ENCODE results near the gene ATP2A3. TPM values are rescaled to one million over a fixed set of nuclear protein-coding genes. Genes with fewer than 3 reads are reported as not detected.
A peak's percentile ranks its signal among the peaks of the same experiment; 100 is the strongest.

Gene ATP2A3
- total RNA-seq, 1 experiment from 2014 or later, result 3.3 TPM

GRCh38 chr17:3909257-3909656 lies 55.0 kb downstream of the ATP2A3 start:
- ChIA-PET POLR2A (ENCODE audit: unreplicated experiment) (no interaction called here), CTCF (interaction anchor here (0.7 kb wide), 1 partner anchor 63 kb away, joined by 3 read pairs; the partner anchor contains the start of gene NCBP3)
- Histone ChIP-seq H3K9me3 (ENCODE audit: low read length) (no peaks in the 10 kb centered on the region), H3K9me2 (replicated peaks; ENCODE audit: low read length) (no peaks in the 10 kb centered on the region), H2AFZ (ENCODE audit: low read length) (no peak overlapping the region), H3K4me2 (ENCODE audit: low read length) (no peak overlapping the region), H3F3A (ENCODE audit: low read length, unreplicated experiment) (no peaks in the 10 kb centered on the region), H3K4me3 (ENCODE audit: low read length) (no peak overlapping the region), H3K79me2 (ENCODE audit: low read length) (no peaks in the 10 kb centered on the region), H4K20me1 (ENCODE audit: low read length) (no peaks in the 10 kb centered on the region), H3K27ac (ENCODE audit: low read length) (no peak overlapping the region), H3K9ac (ENCODE audit: low read length) (no peak overlapping the region), H3K4me1 (ENCODE audit: insufficient read depth, low read length) (no peaks in the 10 kb centered on the region), H3K36me3 (ENCODE audit: low read depth, low read length) (no peaks in the 10 kb centered on the region), H3K27me3 (ENCODE audit: low read length) (no peaks in the 10 kb centered on the region)
- DNase-seq, result no peak
- no TSS peak for BruUV-seq (replicated peaks)
- TF ChIP-seq EZH2phosphoT487 (IDR thresholded peaks at IDR 0.05; ENCODE audit: borderline replicate concordance, low read length) (no peak), CTCF (conservative IDR thresholded peaks at IDR 0.05; ENCODE audit: low read depth, low read length) (no peak), EZH2 (IDR thresholded peaks at IDR 0.05; ENCODE audit: low read length, unreplicated experiment) (no peak)
- ATAC-seq, result no peak
- intact Hi-C loops (cut with micrococcal nuclease), result no loop called here

- H3K9me2 ChIP-seq (replicated peaks; ENCODE audit: low read length), result no peaks in the 10 kb centered on the region
- POLR2A ChIA-PET (ENCODE audit: unreplicated experiment), result no interaction called here
- CTCF ChIA-PET, result interaction anchor here (0.6 kb wide), 2 partner anchors 70 to 301 kb away, joined by 3 to 4 read pairs; no protein-coding TSS in a partner anchor
- H4K20me1 ChIP-seq (ENCODE audit: low read length), result no peaks in the 10 kb centered on the region
- H2AFZ ChIP-seq (ENCODE audit: low read length), result no peak overlapping the region
- intact Hi-C loops (cut with micrococcal nuclease), result loop anchor here (1.0 kb wide), 1 partner anchor 44 kb away; no protein-coding TSS in a partner anchor
- no peak overlapping the region for H3K27ac ChIP-seq (ENCODE audit: low read length)
- H3K79me2 ChIP-seq (ENCODE audit: low read length), result no peaks in the 10 kb centered on the region
- no peak overlapping the region for H3K4me3 ChIP-seq (ENCODE audit: low read length)
- no peaks in the 10 kb centered on the region for H3F3A ChIP-seq (ENCODE audit: low read length, unreplicated experiment)
- H3K9me3 ChIP-seq (ENCODE audit: low read length), result no peaks in the 10 kb centered on the region
- no peak overlapping the region for H3K4me2 ChIP-seq (ENCODE audit: low read length)
- H3K9ac ChIP-seq (ENCODE audit: low read length), result no peak overlapping the region
- ATAC-seq (peak; percentile 45; the same call in 1 of the 2 replicates), DNase-seq (no peak)
- no peaks in the 10 kb centered on the region for H3K36me3 ChIP-seq (ENCODE audit: low read depth, low read length)
- H3K27me3 ChIP-seq (ENCODE audit: low read length), result no peaks in the 10 kb centered on the region
- no peaks in the 10 kb centered on the region for H3K4me1 ChIP-seq (ENCODE audit: insufficient read depth, low read length)
- TF ChIP-seq EZH2phosphoT487 (IDR thresholded peaks at IDR 0.05; ENCODE audit: borderline replicate concordance, low read length), result no peak
- TF ChIP-seq CTCF (conservative IDR thresholded peaks at IDR 0.05; ENCODE audit: low read depth, low read length), result peak; percentile 49
- no TSS peak for BruUV-seq (replicated peaks)
These were observed 56.6 kb downstream of the ATP2A3 start for GRCh38 chr17:3907483-3908216.

GRCh38 chr17:3906881-3907280 lies 57.4 kb downstream of the ATP2A3 start:
- no peaks in the 10 kb centered on the region for H3K79me2 ChIP-seq (ENCODE audit: low read length)
- TF ChIP-seq EZH2 (IDR thresholded peaks at IDR 0.05; ENCODE audit: low read length, unreplicated experiment) (no peak), CTCF (conservative IDR thresholded peaks at IDR 0.05; ENCODE audit: low read depth, low read length) (no peak), EZH2phosphoT487 (IDR thresholded peaks at IDR 0.05; ENCODE audit: borderline replicate concordance, low read length) (no peak)
- BruUV-seq (replicated peaks), result no TSS peak
- no peaks in the 10 kb centered on the region for H3K36me3 ChIP-seq (ENCODE audit: low read depth, low read length)
- no peak overlapping the region for H3K4me3 ChIP-seq (ENCODE audit: low read length)
- no peak overlapping the region for H3K27ac ChIP-seq (ENCODE audit: low read length)
- DNase-seq, result no peak
- no peaks in the 10 kb centered on the region for H3K9me2 ChIP-seq (replicated peaks; ENCODE audit: low read length)
- ChIA-PET POLR2A (ENCODE audit: unreplicated experiment) (no interaction called here), CTCF (interaction anchor here (0.6 kb wide), 2 partner anchors 70 to 300 kb away, joined by 3 to 4 read pairs; no protein-coding TSS in a partner anchor)
- no peak for ATAC-seq
- H3K9me3 ChIP-seq (ENCODE audit: low read length), result no peaks in the 10 kb centered on the region
- intact Hi-C loops (cut with micrococcal nuclease), result loop anchor here (1.0 kb wide), 1 partner anchor 44 kb away; no protein-coding TSS in a partner anchor
- no peaks in the 10 kb centered on the region for H4K20me1 ChIP-seq (ENCODE audit: low read length)
- H3K27me3 ChIP-seq (ENCODE audit: low read length), result no peaks in the 10 kb centered on the region
- no peak overlapping the region for H3K4me2 ChIP-seq (ENCODE audit: low read length)
- H3K9ac ChIP-seq (ENCODE audit: low read length), result no peak overlapping the region
- H2AFZ ChIP-seq (ENCODE audit: low read length), result no peak overlapping the region
- no peaks in the 10 kb centered on the region for H3K4me1 ChIP-seq (ENCODE audit: insufficient read depth, low read length)
- no peaks in the 10 kb centered on the region for H3F3A ChIP-seq (ENCODE audit: low read length, unreplicated experiment)
